ENCODE data around the gene VPS36. TPM values are rescaled to one million over a fixed set of nuclear protein-coding genes. Genes with fewer than 3 reads are reported as not detected.

Gene VPS36, protein sequence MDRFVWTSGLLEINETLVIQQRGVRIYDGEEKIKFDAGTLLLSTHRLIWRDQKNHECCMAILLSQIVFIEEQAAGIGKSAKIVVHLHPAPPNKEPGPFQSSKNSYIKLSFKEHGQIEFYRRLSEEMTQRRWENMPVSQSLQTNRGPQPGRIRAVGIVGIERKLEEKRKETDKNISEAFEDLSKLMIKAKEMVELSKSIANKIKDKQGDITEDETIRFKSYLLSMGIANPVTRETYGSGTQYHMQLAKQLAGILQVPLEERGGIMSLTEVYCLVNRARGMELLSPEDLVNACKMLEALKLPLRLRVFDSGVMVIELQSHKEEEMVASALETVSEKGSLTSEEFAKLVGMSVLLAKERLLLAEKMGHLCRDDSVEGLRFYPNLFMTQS
- 51.6 and 53.4 TPM in 2 replicates for total RNA-seq

DNA sequence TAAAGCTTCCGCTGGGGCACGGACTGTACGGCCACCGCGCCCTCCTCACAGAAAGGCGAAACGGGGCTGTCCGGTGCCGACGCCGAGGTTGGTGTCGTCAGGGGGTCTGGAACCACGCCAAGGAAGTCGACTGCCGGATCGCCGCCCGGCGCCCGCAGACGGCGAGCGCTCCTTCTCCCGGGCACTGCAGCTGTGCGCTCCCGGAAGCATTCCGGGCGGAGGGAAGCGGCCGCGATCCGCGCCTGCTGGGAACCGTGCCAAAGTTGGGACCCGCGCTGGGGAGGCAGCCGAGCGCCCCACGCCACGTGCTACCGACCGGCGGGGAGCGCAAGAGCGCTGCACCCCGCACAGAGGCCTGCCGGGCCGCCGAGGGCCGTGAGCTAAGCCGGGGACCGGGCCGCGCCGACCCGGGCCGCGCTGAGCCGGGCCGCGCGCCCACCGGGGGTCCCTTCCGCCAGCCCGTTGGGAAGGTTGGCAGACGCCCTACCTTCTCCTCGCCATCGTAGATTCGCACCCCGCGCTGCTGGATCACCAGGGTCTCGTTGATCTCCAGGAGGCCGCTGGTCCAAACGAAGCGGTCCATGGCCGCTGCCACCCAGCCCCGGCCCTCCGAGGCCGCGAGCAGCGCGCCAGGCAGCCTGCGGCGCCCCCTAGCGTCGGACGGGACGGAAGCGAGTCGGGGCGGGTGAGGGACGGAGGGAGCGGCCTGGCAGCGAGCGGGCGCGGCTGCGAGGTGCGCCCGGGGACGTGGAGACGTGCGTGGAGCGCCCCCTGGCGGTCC lies at the start of gene VPS36:
TSS of gene VPS36 (minus strand) at position 623 of the 781 bp plus-strand sequence. CDS start at position 583, 40 bp downstream.

DNA sequence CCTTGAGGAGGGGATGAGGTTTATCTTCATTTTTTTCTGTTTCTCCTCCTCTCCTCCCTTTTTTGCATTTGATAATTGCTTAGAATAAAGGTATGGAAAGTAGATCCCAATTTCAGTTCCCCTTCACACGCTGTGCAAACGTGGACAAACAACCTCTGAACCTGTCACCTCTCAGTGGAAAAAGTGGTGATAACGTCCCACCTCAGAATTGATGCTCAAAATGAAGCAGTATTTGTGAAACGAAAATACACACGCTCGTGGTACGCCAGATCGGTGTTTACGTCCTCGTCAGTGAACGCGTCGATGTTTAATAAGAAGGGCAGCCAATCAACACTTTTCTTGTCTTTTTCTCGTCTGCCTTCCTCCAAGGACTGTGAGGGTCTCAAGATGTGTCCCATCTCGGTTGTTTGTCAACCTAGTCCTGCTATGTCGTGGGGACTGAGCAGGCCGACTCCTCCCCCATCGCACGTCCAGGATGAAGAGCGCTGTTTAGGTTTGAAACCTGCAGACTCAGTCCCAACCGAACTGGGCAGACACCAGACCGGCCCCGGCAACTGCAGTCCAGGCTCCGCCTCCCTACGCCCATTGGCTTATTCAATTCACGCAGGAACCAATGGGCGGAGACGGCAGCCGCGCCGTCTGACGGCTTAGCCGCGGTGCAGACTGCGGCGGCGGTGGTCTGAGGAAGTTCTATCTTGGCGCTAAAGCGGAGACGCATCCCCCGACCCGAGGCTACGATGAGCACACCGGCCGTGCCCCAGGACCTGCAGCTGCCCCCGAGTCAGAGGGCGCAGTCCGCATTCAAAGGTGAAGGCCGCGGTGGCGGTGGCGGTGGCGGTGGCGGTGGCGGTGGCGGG lies 4.6 kb upstream of the VPS36 start, which contains the start of gene CKAP2:
TSS of gene CKAP2 (plus strand) at position 659 of the 857 bp plus-strand sequence. CDS start at position 738, 79 bp downstream.

DNA sequence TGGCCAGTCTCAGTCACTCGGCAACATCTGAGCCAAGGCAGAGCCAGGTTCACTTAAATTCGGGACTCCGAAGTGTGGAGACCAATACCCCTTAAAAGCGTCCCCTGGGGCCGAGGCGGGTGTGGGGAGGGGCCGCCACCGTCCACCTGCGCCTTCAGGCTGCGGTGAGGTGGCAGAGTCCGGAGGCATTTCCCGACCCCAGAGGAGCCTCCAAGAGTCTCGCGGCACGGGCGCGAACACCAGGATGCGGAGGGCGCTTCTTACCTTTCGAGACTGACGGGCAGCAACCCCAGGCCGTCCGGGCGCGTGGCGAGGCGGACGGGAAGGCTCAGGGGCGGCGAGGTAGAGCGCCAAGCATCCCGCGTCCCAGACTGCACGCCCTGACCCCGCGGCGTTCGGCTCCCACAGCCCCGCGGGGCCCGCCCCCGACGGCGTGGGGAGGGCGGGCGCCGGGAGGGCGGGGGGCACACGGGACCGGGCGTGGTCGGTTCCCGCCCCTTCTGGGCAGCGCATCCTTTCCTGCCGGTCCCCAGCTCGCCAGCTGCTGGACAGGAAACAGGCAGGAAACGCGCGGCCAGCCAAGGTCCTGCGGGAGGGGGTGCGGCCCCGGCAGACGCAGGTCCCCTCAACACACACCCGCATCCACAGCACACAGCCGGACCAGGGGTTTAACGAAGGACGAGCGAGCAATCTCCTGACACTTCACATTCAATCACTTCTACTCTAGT lies 44.5 kb downstream of the VPS36 start, which contains the start of gene THSD1:
TSS of gene THSD1 (minus strand) at position 406 of the 728 bp plus-strand sequence. CDS start 3,572 bp downstream, outside the sequence.

Small RNAs within 50 kb of the gene (small RNA-seq; reads per million reads assigned to genes)
- not detected for gene RNY4P24

Other genes starting within 250 kb of the VPS36 start
- 22.0 and 34.0 TPM in 2 replicates for gene THSD1, start 44.5 kb downstream of the VPS36 start, total RNA-seq
- 47.3 and 68.5 TPM in 2 replicates for gene CKAP2, start 4.8 kb upstream of the VPS36 start, total RNA-seq
- gene HNRNPA1L2, start 191.8 kb upstream of the VPS36 start, total RNA-seq = 3.7 and 4.8 TPM in 2 replicates
- 40.1 and 54.4 TPM in 2 replicates for gene SUGT1, start 202.2 kb upstream of the VPS36 start, total RNA-seq

All from articular chondrocyte of knee joint (primary cell).